ENCODE measurements around the gene DBI.

DNA sequence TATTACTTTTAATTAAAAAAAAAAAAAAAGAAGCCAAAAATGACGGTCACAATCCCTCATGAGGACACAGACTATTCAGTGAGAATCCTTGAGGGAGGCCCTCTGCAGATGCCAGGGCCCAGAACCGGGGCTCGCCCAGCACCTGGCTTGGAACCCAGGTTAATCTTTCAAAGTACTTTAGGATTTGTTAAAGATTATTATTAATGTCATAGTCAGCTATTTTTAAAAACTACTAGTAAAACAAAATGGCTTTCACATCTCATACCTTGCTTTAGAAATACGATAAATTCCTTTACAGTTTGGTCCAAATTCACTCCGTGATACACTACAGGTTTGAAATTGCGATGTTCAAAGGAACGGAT lies 27.2 kb upstream of the DBI start:
- TF ChIP-seq KLF9 (CRISPR knock-in tag; IDR thresholded peaks at IDR 0.05; ENCODE audit: low read depth) (no peak), SUZ12 (IDR thresholded peaks at IDR 0.05; ENCODE audit: low read depth, low read length) (no peak), SP1 (IDR thresholded peaks at IDR 0.05) (no peak), SP1 (CRISPR knock-in tag; IDR thresholded peaks at IDR 0.05) (no peak), ZNF34 (CRISPR knock-in tag; IDR thresholded peaks at IDR 0.05; ENCODE audit: borderline replicate concordance) (no peak), ZZZ3 (CRISPR knock-in tag; IDR thresholded peaks at IDR 0.05; ENCODE audit: borderline replicate concordance) (no peak), NCOA1 (CRISPR knock-in tag; IDR thresholded peaks at IDR 0.05) (no peak), ZNF709 (CRISPR knock-in tag; IDR thresholded peaks at IDR 0.05) (no peak), RFX1 (IDR thresholded peaks at IDR 0.05) (no peak)
- TF ChIP-seq, protein P1, sequence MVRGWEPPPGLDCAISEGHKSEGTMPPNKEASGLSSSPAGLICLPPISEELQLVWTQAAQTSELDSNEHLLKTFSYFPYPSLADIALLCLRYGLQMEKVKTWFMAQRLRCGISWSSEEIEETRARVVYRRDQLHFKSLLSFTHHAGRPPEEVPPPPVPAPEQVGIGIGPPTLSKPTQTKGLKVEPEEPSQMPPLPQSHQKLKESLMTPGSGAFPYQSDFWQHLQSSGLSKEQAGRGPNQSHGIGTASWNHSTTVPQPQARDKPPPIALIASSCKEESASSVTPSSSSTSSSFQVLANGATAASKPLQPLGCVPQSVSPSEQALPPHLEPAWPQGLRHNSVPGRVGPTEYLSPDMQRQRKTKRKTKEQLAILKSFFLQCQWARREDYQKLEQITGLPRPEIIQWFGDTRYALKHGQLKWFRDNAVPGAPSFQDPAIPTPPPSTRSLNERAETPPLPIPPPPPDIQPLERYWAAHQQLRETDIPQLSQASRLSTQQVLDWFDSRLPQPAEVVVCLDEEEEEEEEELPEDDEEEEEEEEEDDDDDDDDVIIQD (CRISPR knock-in tag; IDR thresholded peaks at IDR 0.05; ENCODE audit: low read depth), result no peak
- TF ChIP-seq, protein P2, sequence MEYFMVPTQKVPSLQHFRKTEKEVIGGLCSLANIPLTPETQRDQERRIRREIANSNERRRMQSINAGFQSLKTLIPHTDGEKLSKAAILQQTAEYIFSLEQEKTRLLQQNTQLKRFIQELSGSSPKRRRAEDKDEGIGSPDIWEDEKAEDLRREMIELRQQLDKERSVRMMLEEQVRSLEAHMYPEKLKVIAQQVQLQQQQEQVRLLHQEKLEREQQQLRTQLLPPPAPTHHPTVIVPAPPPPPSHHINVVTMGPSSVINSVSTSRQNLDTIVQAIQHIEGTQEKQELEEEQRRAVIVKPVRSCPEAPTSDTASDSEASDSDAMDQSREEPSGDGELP (IDR thresholded peaks at IDR 0.05; ENCODE audit: borderline replicate concordance, low read depth), result no peak

Data from HepG2 (cell line).